ENCODE data around the gene SAFB.

The SAFB gene

DNA sequence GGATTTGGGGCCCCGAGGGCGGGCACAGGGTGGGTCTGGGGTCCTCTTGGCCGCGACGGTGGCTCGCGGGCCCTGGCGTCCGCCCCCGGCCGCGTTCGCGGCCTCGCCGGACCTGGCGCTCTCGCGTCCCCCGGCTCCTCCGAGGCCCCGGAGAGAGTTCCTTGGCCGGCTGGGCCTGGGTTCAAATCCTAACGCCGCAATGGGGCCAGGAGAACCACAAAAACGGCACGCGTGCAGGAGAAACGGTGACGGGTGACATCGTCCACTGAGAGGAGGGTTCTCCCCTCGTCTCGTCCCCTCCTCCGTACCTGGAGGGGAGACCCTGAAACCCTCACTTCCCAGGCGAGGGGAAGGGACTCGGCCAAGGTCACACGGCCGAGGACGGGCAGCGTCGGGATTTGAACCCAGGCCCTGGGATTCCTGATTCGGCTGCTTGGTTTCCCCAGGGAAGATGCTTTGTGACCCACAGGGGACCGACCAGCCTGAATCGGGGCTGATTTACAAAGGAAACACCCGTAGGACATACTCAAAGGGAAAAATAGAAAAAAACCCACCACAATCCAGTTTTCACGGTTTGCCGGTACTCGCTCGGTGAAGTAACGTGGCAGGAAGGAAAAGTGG is 624 bp downstream of the SAFB start:
- H3K27ac ChIP-seq (ENCODE audit: low read depth, low read length) = peak overlapping the region; percentile 97
- H3K4me1 ChIP-seq (ENCODE audit: control insufficient read depth, insufficient read depth, low read length) = peaks cover 36% of the 10 kb centered on the region
- H3K36me3 ChIP-seq (ENCODE audit: control insufficient read depth, insufficient read depth, low read length) = peaks cover 13% of the 10 kb centered on the region

DNA sequence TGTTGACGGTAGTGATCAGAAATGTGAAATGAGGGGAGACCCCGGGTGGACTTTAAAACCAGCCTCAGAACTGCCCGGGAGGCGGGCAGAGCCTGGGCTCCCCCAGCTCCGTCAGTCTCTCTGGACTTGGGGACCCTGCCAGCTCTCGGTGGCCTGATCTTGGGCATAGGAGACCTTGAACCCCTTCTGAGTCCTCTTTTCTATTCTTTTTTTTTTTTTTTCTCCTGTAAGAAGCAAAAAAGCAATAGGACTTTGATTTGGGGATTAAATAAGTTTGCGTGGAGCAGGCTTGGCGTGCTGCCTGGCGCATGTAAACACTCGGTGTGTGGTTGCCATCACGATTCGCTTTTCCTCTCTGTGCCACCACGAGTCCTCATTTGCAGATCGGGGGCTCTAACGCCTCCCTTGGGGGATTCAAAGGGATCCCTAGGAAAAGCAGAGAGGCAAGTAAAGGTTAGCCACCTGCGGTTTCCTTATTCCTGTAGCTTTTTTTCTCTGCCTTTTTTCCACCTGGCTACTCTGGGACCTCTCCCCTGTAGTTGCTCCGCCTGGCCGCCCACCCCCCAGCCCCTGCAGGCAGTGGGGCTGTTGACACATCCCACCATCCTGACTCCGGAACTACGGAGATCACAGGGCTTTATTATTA is 1.3 kb downstream of the SAFB start:
- Histone ChIP-seq H3K36me3 (ENCODE audit: control insufficient read depth, insufficient read depth, low read length) (peaks cover 14% of the 10 kb centered on the region), H3K27me3 (ENCODE audit: control insufficient read depth, insufficient read depth, low read length) (no peaks in the 10 kb centered on the region), H3K4me1 (ENCODE audit: control insufficient read depth, insufficient read depth, low read length) (peaks cover 39% of the 10 kb centered on the region), H3K4me3 (ENCODE audit: low read length) (peak overlapping the region; percentile 96), H3K27ac (ENCODE audit: low read depth, low read length) (peak overlapping the region; percentile 97), H3K9ac (ENCODE audit: low read length) (peak overlapping the region; percentile 97)

More for the DNA sequence above, 624 bp downstream of the SAFB start:
- Histone ChIP-seq H3K27me3 (ENCODE audit: control insufficient read depth, insufficient read depth, low read length) (no peaks in the 10 kb centered on the region), H3K4me3 (ENCODE audit: low read length) (peak overlapping the region; percentile 96), H3K9ac (ENCODE audit: low read length) (peak overlapping the region; percentile 97)

DNA sequence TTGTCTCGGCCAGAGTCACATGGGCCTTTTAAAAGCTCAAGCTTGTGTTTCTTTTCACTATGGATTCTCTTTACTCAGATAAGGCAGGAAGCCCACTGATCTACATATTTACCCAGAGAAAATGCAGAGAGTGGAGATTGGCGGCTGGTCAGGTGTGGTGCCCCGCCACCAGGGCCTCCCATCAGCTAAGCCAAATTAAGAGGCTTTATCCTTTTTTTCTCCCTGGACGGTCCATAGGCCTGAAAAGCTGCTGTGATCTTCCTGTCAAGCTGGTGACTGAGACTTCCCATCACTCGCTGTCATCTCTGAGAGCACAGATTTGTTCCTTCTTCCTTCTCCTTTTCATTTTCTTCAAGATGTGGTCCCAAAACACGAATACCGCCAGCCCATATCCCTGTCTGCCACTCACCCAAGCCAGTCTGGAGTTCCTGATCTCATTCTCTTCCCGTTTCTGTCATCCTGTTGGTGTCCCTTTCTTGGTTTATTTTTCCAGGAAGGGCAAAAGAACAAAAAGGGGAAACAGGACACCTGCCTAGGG is 1.9 kb downstream of the SAFB start:
- peaks cover 39% of the 10 kb centered on the region for H3K4me1 ChIP-seq (ENCODE audit: control insufficient read depth, insufficient read depth, low read length)
- H3K27me3 ChIP-seq (ENCODE audit: control insufficient read depth, insufficient read depth, low read length) = no peaks in the 10 kb centered on the region
- peak overlapping the region; percentile 96 for H3K4me3 ChIP-seq (ENCODE audit: low read length)
- no peak overlapping the region for H3K9ac ChIP-seq (ENCODE audit: low read length)
- H3K36me3 ChIP-seq (ENCODE audit: control insufficient read depth, insufficient read depth, low read length) = peaks cover 14% of the 10 kb centered on the region
- no peak overlapping the region for H3K27ac ChIP-seq (ENCODE audit: low read depth, low read length)

DNA sequence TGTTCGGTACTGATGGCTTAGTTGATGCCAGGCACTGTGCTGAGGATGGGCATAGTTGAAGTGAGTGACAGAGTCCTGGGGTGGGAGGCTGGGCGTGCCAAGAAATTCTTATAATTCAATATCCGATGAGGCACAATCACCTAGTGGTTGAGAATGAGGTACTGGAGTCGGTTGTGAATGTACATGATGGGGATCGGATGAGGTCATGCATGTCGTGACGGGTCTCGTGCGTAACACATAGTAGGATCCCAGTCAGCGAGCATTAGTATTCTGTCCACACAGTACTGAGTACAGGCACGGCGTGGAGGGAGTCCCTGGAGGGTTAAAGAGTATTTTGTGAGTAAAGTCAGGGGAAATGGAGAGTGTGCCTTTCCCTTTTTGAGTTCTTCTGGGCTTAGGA is 2.8 kb downstream of the SAFB start:
- Histone ChIP-seq H3K36me3 (ENCODE audit: control insufficient read depth, insufficient read depth, low read length) (peaks cover 14% of the 10 kb centered on the region), H3K4me3 (ENCODE audit: low read length) (no peak overlapping the region), H3K27ac (ENCODE audit: low read depth, low read length) (no peak overlapping the region), H3K4me1 (ENCODE audit: control insufficient read depth, insufficient read depth, low read length) (peaks cover 33% of the 10 kb centered on the region), H3K9ac (ENCODE audit: low read length) (no peak overlapping the region), H3K27me3 (ENCODE audit: control insufficient read depth, insufficient read depth, low read length) (no peaks in the 10 kb centered on the region)

DNA sequence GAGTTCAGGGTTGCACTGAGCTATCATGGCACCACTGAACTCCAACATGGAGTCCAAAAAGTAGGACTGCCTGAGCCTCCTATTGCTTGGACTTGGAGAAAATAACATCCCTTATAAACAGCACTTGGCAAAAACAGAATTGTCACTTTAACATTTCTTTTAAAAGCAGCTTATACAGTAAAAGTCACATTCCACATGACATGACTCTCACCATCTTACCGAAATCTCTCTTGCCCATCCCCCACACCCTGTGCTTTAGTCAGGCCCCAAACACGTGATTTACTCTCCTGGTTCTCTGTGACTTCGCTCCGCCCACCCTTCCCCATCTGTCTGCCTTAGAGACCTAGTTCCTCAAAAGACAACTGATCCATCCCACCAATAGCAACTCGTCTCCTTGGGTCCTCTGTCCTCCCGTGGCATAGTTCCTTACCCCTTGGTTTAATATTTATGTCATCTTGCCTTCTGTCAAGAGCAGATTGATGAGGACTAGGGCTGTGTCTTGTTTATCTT is 4.6 kb downstream of the SAFB start:
- Histone ChIP-seq H3K27me3 (ENCODE audit: control insufficient read depth, insufficient read depth, low read length) (no peaks in the 10 kb centered on the region), H3K4me3 (ENCODE audit: low read length) (no peak overlapping the region), H3K27ac (ENCODE audit: low read depth, low read length) (no peak overlapping the region), H3K36me3 (ENCODE audit: control insufficient read depth, insufficient read depth, low read length) (peaks cover 11% of the 10 kb centered on the region), H3K9ac (ENCODE audit: low read length) (no peak overlapping the region), H3K4me1 (ENCODE audit: control insufficient read depth, insufficient read depth, low read length) (peaks cover 29% of the 10 kb centered on the region)

DNA sequence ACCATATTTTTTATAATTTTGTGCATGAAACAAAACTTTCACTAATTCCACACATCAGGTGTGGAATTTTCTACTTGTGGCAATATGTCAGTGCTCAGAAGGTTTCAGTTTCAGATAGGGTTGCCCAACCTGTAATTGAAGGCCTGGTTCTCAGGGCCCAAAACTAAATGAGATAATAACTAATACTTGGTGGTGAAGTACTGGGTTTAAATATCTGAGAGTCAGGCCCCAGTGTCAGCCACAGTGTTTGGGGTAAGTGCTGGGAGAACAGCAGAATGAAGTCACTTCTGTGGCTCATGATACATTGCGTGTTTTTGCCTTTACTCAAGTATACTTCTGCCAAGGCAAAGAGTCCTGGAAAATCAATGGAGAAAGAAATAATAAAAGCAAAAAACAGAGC is 5.6 kb downstream of the SAFB start:
- Histone ChIP-seq H3K9ac (ENCODE audit: low read length) (no peak overlapping the region), H3K36me3 (ENCODE audit: control insufficient read depth, insufficient read depth, low read length) (peaks cover 11% of the 10 kb centered on the region), H3K27ac (ENCODE audit: low read depth, low read length) (no peak overlapping the region), H3K4me1 (ENCODE audit: control insufficient read depth, insufficient read depth, low read length) (peaks cover 36% of the 10 kb centered on the region), H3K27me3 (ENCODE audit: control insufficient read depth, insufficient read depth, low read length) (no peaks in the 10 kb centered on the region), H3K4me3 (ENCODE audit: low read length) (no peak overlapping the region)

DNA sequence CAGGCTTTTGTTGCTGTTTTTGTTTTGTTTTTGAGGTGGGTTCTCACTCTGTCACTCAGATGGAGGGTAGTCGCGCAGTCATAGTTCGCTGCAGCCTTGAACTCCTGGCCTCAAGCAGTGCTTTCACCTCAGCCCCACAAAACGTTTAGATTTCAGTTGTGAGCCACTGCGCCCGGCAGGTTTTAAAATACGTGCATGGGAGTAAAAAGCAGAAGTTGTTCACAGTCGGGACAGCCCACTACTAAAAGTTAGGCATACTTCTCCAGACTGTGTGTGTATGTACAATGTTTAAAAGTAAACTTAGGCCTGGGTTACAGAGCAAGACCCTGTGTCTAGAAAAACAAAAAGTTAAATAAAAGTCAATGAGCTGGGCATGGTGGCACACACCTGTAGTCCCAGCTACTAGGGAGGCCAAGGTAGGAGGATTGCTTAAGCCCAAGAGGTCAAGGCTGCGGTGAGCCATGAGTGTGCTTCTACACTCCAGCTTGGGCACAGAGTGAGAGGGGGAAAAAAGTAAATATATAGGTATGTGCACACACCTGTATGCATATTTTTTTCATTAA is 6.1 kb downstream of the SAFB start:
- H3K9ac ChIP-seq (ENCODE audit: low read length) = no peak overlapping the region
- peaks cover 11% of the 10 kb centered on the region for H3K36me3 ChIP-seq (ENCODE audit: control insufficient read depth, insufficient read depth, low read length)
- H3K4me1 ChIP-seq (ENCODE audit: control insufficient read depth, insufficient read depth, low read length) = peaks cover 36% of the 10 kb centered on the region
- H3K27me3 ChIP-seq (ENCODE audit: control insufficient read depth, insufficient read depth, low read length) = no peaks in the 10 kb centered on the region
- no peak overlapping the region for H3K27ac ChIP-seq (ENCODE audit: low read depth, low read length)
- no peak overlapping the region for H3K4me3 ChIP-seq (ENCODE audit: low read length)

DNA sequence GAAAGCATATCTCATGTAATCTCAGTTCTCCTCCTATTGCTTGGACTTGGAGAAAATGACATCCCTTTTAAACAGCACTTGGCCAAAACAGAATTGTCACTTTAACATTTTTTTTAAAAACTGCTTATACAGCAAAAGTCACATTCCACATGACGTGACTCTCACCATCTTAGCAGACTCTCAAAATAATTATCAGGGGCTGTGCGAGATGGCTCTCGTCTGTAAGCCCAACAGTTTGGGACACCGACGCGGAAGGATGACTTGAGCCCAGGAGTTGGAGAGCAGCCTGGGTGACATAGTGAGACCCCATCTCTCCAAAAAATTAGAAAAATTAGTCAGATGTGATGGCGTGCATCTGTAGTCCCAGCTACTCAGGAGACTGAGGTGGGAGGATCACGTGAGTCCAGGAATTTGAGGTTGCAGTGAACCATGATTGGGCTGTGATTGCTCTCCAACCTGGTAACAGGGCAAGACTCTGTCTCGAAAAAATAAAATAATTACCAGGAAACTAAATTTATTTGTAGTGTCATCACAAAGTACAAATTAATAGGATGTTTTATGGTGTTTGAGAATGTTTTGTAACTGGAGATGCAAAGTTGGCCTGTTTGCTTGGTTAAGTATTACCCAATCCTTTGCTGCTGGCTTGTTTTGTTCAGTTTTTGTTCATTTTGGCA is 8.8 kb downstream of the SAFB start:
- Histone ChIP-seq H3K4me3 (ENCODE audit: low read length) (no peak overlapping the region), H3K27me3 (ENCODE audit: control insufficient read depth, insufficient read depth, low read length) (no peaks in the 10 kb centered on the region), H3K9ac (ENCODE audit: low read length) (no peak overlapping the region), H3K27ac (ENCODE audit: low read depth, low read length) (no peak overlapping the region), H3K36me3 (ENCODE audit: control insufficient read depth, insufficient read depth, low read length) (peaks cover 4% of the 10 kb centered on the region), H3K4me1 (ENCODE audit: control insufficient read depth, insufficient read depth, low read length) (peaks cover 19% of the 10 kb centered on the region)

DNA sequence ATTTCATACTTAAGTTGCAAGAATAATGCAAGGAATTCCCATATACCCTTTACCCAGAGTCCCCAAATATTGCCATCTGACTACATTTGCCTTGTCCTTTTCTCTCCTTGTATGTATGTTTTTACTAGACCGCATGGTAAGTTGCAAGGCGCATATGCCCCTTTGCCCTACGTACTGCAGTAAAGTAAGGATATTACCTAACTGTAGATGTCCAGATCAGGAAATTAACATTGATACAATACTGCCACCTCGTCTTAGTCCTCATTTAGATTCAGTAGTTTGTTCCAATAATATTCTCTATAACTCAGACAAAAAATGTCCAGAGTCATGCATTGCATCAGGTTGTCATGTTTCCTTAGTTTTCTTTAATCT is 9.3 kb downstream of the SAFB start:
- Histone ChIP-seq H3K9ac (ENCODE audit: low read length) (no peak overlapping the region), H3K4me1 (ENCODE audit: control insufficient read depth, insufficient read depth, low read length) (peaks cover 19% of the 10 kb centered on the region), H3K36me3 (ENCODE audit: control insufficient read depth, insufficient read depth, low read length) (peaks cover 2% of the 10 kb centered on the region), H3K27me3 (ENCODE audit: control insufficient read depth, insufficient read depth, low read length) (no peaks in the 10 kb centered on the region), H3K4me3 (ENCODE audit: low read length) (no peak overlapping the region), H3K27ac (ENCODE audit: low read depth, low read length) (no peak overlapping the region)

DNA sequence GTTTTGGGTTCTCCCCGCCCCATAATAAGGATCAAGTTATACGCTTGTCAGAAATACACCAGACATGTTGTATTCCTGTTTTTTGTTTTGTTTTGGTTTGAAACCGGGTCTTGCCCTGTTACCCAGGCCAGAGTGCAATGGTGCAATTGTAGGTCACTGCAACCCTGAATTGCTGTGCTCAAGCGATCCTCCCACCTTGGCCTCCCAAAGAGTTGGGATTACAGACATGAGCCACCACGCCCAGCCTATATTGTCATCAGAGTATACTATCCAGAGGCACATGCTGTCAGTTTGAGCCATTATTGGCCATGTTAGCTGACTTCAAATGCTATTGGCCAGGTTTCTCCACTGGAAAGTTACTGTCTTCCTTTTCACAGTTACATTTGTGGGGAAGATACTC is 9.8 kb downstream of the SAFB start:
- H3K4me3 ChIP-seq (ENCODE audit: low read length) = no peak overlapping the region
- H3K4me1 ChIP-seq (ENCODE audit: control insufficient read depth, insufficient read depth, low read length) = peaks cover 15% of the 10 kb centered on the region
- no peak overlapping the region for H3K9ac ChIP-seq (ENCODE audit: low read length)
- peak overlapping the region; percentile 14 for H3K27ac ChIP-seq (ENCODE audit: low read depth, low read length)
- peaks cover 2% of the 10 kb centered on the region for H3K36me3 ChIP-seq (ENCODE audit: control insufficient read depth, insufficient read depth, low read length)
- H3K27me3 ChIP-seq (ENCODE audit: control insufficient read depth, insufficient read depth, low read length) = no peaks in the 10 kb centered on the region

DNA sequence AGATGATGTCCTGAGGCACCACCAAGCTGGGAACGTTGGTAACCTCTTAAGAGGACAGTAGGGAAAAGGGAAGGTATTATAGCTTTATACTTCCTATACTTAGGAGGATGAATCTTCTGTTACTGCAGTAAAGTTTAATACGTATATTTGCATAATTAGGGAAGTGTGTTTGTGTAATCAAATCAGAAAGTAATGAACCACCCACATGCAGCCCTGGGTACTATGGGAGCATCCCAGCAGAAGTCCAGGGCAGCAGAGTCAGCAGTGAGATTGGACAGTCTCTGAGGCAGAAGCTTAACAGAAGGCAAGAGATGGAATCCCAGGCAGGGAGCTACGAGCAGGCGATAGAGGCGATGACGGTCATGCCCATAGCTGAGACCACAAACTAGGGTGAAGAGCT is 12.5 kb downstream of the SAFB start:
- no peaks in the 10 kb centered on the region for H3K27me3 ChIP-seq (ENCODE audit: control insufficient read depth, insufficient read depth, low read length)
- no peak overlapping the region for H3K9ac ChIP-seq (ENCODE audit: low read length)
- H3K27ac ChIP-seq (ENCODE audit: low read depth, low read length) = no peak overlapping the region
- no peaks in the 10 kb centered on the region for H3K36me3 ChIP-seq (ENCODE audit: control insufficient read depth, insufficient read depth, low read length)
- no peak overlapping the region for H3K4me3 ChIP-seq (ENCODE audit: low read length)
- peaks cover 13% of the 10 kb centered on the region for H3K4me1 ChIP-seq (ENCODE audit: control insufficient read depth, insufficient read depth, low read length)

DNA sequence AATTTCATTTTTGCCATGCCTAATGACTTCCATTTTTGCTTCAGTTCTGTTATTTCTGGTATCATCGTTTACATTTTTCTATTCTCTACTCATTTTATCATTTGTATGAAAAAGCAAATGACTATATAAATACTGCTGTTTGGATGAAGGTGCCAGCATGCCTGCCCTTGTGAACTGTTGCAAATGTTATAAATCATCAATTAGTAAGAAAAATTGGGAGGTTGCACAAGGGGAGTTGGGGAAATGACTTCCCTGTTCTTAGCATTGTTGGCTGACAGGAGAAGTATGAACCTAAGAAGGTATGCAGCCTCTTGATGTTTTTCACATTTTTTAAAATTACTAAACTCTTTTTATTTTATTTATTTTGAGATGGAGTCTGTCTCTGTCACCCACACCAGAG is 15.1 kb downstream of the SAFB start:
- Histone ChIP-seq H3K4me3 (ENCODE audit: low read length) (no peak overlapping the region), H3K36me3 (ENCODE audit: control insufficient read depth, insufficient read depth, low read length) (peaks cover 5% of the 10 kb centered on the region), H3K27me3 (ENCODE audit: control insufficient read depth, insufficient read depth, low read length) (no peaks in the 10 kb centered on the region), H3K9ac (ENCODE audit: low read length) (no peak overlapping the region), H3K4me1 (ENCODE audit: control insufficient read depth, insufficient read depth, low read length) (peaks cover 3% of the 10 kb centered on the region), H3K27ac (ENCODE audit: low read depth, low read length) (no peak overlapping the region)

Data from rectal smooth muscle tissue (tissue), 1 donor.